Nucleus accumbens (tissue), 56 donors: ENCODE data around the gene PID1.

Experiments
- DNase-seq, 56 donors: peaks; one replicate each; lab custom pipeline; 2025; lab: John Stamatoyannopoulos, UW

The PID1 gene

DNA sequence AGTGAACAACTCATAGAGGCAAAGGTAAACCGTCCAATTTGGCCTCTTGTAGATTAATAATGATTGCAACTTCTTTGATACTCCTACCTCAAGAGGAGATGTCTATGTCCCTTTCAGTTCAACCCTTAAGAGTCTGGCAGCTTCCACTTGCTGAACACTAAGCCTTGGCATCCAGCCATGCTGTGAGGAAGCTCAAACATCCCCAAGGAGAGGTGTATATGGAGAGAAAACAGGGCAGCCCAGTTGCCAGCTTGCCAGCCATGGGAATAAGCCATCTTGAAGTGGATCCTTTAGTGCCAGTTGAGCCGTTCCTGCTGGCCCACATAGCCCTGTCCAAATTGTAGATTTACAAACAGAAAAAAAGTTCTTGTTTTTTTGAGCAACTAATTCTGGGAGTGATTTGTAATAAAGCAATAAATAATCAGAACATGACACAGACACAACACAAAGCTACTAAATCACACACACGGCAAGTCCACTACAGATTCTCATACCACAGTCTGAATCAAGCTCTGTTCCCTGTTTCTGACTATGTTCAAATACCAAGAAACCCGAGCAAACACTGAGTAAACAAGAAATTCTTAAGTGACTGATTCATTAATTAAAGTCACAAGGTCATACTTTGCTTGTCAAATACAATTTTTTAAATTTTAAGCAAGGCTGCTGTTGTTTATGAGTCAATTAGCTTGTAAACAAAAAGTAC is 96.1 kb downstream of the PID1 start:
- peak in 1 of 56 donors; percentile 16 for DNase-seq

DNA sequence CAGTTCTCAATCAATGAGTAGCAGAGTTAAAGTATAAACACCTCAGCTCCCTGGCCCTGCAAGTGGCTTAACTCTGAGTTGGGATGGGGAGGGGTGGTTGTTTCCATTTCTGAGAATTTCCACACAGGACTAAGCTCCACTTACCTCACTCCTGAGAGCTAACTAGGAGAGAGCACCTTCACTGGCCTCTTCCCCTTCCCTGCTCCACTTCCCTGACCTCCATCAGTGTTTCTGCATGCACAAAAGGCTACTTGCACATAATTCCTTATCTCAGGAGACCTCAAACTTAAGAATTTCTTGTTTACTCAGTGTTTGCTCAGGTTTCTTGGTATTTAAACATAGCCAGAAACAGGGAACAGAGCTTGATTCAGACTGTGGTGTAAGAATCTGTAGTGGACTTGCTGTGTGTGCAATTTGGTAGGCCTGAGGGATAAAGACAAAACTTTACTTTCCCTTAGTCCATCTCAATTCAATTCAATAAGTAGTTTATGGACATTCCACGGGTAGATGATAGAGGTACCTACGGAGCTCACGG is 97.2 kb downstream of the PID1 start:
- DNase-seq = no peak

DNA sequence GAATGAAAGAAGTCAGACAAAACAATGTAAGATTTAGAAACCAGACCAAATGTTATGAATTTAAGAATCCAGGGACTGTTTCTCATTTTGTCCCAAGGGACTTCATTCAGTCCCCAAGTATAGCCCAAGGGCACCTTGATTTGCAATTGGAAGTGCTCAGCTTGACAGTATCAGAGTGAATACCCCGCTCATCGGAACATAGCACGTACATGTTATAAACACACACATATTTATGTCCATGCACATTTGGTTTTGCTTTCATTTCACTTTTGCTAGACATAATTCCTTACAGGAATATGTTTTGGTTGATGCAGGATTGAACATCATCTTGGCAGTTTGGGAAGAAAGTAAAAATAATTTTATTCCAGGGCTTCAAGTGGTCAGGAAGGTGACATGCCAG is 100.2 kb downstream of the PID1 start:
- no peak for DNase-seq

- no peak for DNase-seq
Measured at GRCh38 chr2:229170171-229170570, 100.9 kb downstream of the PID1 start.

- DNase-seq = no peak
Measured at GRCh38 chr2:229169751-229170150, 101.3 kb downstream of the PID1 start.

DNA sequence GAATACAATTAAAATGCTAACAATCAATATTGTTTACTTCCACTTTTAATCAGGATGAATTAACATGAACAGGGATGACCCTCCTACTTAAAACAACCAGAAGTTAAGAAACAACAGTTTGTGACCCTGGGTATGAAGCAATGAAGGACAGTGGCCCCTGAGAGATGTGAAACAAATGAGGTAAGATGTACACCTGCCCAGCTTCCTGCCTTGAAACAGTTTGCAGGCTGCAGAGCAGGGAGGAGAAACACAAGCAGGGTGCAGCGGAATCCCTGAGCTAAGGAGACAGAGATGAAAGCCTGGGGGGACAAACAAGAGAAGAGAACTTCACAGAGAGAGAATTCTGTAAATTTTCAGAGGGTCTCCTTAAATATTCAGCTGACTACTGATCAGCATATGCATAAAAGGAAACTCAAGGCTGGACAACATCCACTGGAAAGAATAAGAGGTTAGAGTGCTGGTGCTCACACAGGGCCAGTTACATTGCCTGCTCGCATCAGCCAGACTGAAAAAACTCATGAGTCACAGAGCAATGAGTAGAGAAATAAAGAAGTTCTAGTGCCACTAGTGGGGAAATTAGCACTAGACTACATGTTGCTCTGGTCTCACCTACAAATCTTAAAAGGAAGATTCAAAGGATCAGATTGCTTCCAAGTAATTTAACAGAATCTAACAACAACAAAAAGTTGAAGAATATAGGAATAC is 106.4 kb downstream of the PID1 start:
- DNase-seq = peak in 2 of 56 donors; percentile 3 to 7

GRCh38 chr2:229163893-229164292 is 107.2 kb downstream of the PID1 start:
- DNase-seq = no peak

DNA sequence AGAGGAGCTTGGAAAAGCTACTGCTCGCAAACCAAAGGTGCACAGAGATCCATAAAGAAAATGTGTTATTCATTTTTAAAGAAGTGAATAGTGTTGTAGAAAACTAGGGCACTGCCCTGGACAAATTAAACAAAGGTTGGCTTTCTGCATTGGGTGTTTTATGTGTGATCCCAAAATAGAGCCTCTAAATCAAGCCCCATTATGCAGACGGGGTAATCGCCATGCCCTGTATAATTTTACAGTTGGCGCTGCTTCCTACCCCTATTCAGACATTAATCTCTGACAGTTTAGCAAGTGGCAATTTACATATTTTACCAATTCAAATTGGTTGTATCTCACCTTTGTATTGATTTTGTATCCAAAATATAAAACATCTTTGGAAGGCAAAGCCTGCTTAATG is 109.1 kb downstream of the PID1 start:
- no peak for DNase-seq

DNA sequence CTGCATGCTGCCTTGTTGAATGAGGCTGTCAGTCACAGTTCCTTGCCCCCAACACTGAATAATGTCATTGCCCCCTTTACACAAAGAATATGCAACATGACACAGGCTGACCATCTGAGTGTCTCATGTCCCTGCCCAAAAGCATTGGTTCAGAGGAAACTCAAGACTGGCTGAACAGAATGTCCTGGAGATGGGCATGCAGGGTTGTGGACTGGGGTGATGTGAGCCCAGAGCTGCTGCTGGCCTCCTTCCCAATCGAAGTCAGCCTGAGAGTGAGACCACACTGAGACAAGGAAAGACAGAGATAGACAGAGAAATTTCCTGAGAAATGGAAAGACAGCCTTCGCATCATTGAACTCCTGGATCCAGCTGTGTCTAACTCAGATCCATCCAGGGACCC is 110.1 kb downstream of the PID1 start:
- peak in 3 of 56 donors; percentile 5 to 27 (median 6) for DNase-seq

DNA sequence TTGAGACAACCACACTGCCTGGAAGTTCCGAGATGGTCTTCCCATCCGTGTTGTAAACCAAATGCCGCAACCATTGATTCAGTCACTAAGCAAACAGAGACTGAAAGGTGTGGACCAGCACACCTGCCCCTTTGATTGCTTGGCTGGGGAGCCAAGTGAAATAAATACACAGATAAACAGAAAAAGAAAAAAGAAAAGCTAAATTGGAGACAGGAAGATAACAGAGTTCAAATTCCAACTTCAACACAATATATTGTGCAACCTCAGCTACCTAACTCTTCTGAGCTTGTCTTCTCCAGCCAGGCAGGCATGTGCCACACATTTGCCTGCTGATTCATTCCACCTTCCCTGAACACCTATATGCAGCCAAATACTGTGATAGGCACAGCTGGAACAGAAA is 110.9 kb downstream of the PID1 start:
- no peak for DNase-seq

- no peak for DNase-seq
Measured at GRCh38 chr2:229159405-229159804, 111.7 kb downstream of the PID1 start.

DNA sequence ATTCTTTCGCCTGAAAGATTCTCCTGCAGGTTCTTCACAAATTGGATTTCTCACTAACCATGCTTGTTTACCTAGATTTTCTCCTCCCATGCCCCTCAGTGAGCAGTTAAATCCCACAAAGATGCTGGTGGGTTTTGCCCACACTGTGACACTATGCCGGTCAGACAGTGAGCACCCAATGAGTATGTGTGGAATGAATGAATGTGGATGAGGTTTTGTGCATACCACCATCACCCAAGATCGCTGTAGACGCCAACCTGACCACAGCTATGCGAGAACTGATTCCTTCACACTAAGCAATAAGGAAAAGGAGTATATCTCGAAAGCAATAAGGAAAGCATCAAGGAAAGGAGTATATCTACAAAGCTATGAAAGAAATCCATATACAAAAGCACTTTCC is 116.7 kb downstream of the PID1 start:
- no peak for DNase-seq

GRCh38 chr2:229153951-229154350 is 117.1 kb downstream of the PID1 start:
- no peak for DNase-seq

DNA sequence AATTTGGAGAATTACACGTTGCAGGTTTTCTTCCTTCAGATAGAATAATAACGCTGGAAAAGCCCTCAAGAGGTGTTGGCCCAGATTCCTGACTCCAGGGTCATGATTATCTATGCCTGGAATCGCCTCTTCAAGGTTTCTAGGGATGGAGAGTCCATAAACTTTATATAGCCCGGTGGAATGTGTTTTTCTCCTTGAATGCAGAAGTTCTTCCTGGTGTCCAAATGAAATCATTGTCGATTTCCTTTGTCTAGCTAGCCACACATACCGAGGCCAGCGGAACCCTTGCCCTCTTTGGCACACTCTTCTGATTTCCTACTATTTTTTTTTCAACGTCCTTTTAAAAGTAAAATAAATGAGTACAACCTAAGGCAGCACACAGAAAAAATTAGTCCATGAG is 117.8 kb downstream of the PID1 start:
- peak in 1 of 56 donors; percentile 7 for DNase-seq

DNA sequence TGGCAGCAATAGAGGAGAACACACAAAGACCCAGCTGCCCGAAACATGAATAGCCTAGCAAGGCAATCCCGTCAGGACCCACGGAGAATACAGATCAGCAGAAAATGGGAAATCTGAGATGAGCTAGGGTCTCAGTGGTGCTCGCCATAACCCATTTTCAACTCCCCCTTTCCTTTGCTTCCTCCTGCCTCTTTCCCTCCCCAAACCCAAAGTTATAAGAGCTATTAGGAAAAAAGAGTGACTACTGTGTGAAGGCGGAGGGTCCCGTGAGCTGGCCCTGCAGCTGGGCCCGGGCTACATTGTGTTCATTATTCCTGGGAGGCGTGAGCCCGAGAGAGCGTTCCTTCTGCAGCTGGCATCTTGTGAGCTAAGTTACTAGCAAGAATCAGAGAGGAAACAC is 118.4 kb downstream of the PID1 start:
- peak in 4 of 56 donors; percentile 10 to 36 (median 18) for DNase-seq

DNA sequence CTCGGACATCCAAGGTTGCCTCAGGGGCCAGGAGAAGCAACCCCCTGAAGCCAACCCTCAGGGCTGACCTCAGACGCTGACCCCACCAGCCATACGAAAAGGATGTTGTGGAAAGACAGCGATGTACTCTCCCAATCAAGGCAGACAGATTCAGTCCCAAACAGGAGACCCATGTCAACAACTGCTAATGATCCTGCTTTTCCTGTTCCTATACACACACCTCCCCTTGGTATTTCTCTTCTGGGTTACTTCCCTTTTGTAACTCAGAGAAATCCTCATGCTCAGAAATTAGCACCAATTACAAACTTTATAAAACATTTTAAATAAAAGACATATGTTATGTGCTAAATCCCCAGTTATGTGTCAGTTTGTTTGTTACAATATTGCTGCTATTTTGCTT is 120.8 kb downstream of the PID1 start:
- no peak for DNase-seq

DNA sequence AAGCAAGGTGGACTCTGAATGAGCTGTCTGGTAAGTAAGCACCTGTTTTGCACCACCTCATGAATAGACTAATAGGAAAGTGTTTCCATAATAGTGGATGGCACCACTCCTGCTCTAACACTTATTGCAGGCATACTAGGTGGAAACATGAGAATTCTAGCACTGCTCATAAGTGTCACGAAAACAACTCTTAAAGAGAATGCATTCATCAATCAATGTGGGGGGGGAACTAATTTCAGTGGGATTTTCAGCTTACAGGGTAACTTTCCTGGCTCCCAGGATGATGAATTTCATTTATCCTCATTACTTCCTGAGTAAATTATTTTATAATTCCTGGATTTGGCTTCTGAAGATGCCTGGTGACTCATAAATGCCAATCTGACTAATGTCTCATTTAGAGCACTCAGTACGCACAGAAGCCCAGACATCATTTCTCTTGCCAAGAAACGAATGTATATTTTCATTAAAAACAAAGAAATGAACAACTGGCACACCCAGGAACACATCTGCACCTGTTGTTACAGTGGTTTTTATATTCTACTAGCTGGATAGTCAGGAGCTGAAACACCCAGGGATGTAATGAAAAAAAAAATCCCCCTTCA is 129.6 kb downstream of the PID1 start:
- DNase-seq = no peak

GRCh38 chr2:229137639-229138038 is 133.4 kb downstream of the PID1 start:
- DNase-seq = no peak

DNA sequence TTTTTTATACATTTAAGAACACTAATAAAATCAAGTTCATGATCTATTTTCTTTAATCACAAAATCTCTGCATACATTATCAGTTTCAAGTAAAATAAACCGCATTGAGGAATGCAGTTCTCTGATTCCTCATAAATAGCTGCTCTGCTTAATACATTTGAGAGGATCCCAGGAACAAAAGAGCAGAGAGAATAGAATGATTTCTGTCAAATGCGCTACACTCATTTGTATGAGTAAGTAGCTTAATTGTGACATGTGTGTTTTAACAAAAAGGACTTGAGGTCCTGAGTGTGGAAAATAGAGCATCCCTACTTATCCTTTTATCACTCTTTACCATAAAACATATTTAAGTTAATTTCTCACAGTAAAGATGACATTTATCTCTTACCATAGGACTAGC is 134.0 kb downstream of the PID1 start:
- DNase-seq = no peak

DNA sequence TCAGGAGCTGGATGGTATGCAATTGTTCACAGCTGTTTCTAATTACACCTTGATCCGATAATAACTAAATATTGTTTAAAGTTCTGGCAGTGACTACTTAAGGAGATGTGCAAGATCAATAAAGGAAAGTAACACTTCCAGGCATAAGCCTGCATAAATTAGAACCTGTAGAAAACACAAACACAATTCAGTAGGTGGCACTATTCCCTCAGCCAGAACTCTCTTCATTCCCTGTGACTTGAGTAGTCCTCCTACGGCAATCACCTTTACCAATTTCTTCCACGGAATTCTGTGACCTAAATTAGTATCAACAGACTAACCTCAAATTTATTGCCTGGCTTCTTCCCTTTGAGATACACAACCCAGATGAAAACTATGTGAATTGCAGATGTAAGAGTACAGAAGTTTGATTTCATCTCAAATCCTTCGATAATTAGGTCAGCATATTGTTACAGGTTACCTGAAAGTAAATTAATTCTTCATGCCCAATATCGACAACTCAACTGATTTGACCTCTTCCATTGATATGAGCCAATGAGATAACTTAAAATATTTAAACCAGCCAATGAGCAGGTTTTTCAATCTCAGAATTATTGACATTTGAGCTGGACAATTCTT is 137.8 kb downstream of the PID1 start:
- DNase-seq = peak in 6 of 56 donors; percentile 3 to 28 (median 10)

DNA sequence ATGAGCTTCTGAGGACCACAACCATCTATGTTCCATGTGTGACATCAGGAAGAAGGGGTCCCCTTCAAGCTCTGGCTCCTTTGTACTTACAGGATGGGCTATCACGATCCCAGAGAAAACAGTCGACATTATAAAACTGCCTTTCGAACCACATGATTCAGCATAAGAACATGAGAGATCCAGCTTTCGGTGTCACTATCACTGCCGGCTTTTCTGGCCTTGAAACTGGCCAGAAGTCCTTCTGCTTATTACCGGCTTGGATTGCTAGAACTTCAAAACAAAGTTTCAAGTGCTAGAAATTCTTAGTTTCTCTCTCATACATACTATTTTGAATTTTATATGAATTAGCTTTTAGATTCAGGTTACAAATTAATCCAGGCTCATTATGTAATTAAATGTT is 138.9 kb downstream of the PID1 start:
- DNase-seq = no peak
